HG02885 (cell line): Measurements from ENCODE around the gene RICTOR.

Source experiments
- ATAC-seq: cut with Tn5 transposase; IDR thresholded peaks from one replicate; pipeline ENCODE4 v1.9.1; 2021; ENCODE audit warnings: mild to moderate bottlenecking; ENCODE audit not compliant: unreplicated experiment, poor library complexity

RICTOR gene

GRCh38 chr5:38948501-38948900, 125.7 kb downstream of the RICTOR start:
- no peak for ATAC-seq

DNA sequence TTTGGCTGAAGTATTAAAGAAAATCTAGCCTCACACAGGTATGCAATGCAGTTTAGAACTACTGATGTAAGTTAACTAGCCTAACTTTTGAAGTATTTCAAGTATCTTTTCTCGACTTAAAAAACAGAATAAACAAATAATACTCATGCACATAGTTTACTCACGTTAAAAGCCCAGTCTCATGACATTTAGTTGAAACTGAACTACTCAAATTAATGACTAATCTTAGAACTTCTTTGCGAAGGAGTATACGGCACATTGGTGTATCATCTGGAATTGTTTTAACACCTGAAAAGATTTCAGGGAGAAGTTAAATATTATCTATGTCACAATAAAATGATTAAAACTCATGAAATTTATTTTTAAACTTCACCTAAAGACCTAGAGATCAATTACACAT, 129.9 kb downstream of the RICTOR start:
- ATAC-seq, result no peak

DNA sequence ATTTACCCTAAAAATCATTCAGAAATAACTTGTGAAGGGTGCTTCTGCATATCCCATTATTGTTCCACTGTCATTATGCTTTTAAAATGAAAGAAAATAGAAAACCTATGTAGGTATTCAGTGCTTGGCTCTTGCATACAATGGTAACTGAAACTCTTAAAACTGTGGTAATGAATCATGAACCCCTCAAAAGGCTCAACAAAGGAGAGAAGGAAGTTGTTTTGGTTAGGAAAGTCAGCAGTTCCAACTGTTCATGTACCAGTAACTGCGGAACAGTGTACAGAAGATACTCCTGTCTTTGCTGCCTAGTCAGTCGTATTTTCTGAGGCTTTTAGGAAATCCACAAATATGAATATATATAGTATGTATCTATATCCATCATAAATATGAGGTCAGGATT, 132.3 kb downstream of the RICTOR start:
- no peak for ATAC-seq

GRCh38 chr5:38940230-38940858, 133.9 kb downstream of the RICTOR start:
- ATAC-seq, result no peak

DNA sequence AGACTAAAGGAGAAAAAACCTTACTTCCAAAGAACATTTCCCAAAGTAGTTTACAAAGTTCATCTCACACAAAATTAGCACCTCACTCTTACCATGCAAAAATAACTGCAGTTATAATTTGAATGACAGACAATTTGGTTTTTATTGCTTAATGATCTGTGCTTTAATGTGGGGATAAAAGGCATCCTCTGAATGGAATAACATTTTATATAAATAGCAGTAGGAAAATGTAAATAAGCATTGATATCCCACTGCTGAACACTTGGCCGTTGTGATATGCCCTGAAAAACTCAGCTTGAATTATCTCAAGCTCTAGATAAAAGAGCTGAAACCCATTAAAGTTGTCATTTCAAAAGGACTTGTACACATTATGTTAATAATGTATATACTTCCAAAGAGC, 135.2 kb downstream of the RICTOR start:
- no peak for ATAC-seq

DNA sequence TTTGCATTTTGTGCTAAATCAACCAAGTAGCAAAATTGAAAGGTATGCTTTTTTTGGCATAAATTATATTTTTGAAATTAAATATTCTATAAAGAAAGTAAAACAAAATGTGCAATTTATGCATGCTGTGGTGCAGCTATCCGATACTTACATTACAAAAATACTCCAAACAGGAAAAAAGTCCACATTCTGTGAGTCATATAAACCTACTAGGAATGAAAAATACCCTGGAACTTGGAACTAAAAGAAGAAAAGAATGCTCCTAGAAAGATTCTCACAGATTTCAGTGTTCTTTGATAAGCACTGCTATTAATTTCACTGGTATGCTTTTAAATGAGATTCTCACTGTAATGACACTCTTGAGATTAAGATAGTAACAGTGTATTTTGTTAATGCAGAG, 135.8 kb downstream of the RICTOR start:
- ATAC-seq, result no peak

- no peak for ATAC-seq
These were observed 137.9 kb downstream of the RICTOR start for GRCh38 chr5:38936269-38936668.

DNA sequence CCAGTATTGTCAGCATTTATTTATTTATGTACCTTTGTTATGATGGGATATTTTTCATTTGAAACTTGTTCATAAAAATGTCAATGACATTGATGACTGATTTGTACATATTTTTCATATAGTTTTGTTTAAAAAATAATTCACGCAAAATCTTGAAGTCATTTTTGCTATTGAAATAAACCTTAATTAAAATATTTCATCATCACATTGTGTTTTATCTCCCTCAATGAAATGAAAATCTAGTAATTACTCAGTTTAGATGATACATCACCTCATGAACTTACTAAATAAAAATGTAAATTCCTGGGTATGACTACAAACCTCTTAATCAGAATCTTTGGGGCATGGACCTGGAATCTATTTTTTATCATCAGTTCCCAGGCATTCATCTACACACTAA, 138.8 kb downstream of the RICTOR start:
- ATAC-seq, result no peak

- ATAC-seq, result no peak
These were observed 141.3 kb downstream of the RICTOR start for GRCh38 chr5:38932854-38933408.

DNA sequence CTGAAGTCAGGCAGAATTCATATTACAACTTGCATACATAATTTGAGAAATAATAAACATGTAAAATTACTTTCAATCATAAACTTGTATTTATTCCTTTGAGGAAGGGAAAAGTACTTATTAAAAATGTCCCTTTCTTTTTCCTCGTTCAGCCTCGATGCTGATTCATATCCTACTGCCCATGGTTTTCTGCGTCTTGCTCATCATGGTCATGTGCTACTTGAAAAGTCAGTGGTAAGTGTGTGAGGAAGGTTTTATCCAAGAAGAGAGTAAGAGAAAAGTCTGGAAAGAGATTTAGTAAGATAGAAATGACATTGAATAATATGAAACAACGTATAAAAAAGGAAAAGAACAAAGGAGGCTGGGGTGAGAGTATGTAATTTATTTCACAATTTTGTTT, 142.5 kb downstream of the RICTOR start:
- no peak for ATAC-seq

GRCh38 chr5:38929838-38930237, 144.4 kb downstream of the RICTOR start:
- ATAC-seq, result no peak

- no peak for ATAC-seq
These were observed 146.7 kb downstream of the RICTOR start for GRCh38 chr5:38927470-38927869.

DNA sequence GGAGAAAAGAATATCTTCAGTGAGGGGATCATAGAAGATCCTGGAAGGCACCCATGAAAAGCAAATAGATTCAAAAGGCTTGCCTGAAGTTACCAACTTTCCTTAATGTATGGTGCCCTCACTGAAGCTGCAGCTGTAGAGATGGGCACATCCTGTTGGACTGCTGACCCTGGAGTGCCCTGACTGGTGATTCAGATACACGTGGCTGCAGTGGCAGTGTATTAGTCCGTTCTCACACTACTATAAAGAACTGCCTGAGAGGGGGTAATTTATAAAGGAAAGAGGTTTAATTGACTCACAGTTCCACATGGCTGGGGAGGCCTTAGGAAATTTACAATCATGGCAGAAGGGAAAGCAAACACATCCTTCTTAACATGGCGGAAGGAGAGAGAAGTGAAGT, 148.1 kb downstream of the RICTOR start:
- ATAC-seq, result no peak

- no peak for ATAC-seq
These were observed 148.9 kb downstream of the RICTOR start for GRCh38 chr5:38925154-38925925.

DNA sequence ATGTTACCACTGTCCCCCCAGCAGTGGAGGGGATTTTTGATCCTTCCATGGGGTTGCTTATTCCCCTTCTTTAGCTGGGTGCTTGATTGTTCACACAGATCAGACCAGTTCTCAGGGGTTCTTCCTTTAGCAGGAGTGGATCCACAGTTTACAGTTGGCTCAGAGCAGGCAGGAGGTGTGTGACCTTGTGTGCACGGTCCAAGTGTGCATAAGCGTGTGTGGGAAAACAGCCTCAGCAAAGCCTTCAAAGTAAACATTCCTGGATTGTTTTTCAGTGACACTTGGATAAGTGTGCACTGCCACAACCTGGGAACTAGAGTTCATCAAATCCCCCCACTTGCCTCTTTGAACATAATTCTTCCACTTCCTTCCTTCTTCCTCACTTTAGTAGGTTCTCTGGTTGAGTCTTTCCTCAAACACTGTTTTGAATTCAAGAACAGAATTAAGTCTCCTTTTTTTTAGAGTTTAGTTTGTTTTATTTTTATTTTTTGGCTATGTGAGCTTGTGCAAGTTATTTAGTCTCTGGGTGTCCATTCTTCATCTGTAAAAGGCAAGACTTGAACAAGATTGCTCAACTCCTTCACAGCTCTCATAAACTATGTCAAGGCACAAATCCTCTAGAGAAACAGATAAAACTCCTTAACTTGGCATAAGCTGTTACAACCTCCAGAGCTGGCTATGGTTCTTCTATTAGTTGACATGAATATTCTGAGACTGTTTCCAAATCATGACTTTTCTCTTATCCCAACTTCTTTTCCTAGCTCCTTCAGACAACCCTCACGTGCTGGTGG, 150.3 kb downstream of the RICTOR start:
- no peak for ATAC-seq

DNA sequence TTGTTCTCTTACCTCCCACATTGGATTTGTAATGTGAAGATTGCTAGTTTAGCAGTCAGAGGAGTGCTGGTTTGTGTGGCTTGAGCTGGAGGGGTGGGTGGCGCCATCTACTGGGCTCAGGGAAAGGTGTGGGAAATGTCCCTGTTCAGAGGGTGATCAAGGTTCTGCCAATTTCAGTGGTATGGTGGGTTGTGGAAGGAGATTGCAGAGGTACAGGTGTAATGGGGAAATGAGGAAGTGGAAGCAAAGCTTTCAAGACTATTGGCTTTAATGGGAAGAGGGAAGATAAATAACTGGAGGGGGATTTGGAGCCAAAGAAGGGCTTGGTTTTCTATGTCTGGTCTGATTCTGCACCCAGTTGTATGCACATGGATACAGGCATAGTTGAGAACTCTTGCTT, 152.0 kb downstream of the RICTOR start:
- ATAC-seq, result peak; percentile 89

DNA sequence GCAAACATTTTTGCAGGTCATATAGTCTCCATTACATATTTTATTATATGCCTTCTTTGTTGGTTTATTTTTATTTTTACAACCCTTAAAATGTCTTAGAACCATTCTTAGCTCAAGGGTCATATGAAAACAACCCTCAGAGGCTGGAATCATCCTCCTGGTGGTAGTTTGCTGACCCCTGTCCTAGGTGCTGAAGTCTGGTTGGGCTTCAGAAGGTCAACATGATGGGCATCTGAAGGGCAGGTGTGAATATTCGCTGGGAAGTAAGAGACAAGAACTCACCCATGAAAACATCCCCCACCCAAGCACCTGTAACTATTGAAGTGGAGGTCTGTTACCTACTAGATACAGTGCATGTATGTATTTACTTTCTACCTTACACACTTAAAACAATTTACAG, 153.0 kb downstream of the RICTOR start:
- no peak for ATAC-seq

DNA sequence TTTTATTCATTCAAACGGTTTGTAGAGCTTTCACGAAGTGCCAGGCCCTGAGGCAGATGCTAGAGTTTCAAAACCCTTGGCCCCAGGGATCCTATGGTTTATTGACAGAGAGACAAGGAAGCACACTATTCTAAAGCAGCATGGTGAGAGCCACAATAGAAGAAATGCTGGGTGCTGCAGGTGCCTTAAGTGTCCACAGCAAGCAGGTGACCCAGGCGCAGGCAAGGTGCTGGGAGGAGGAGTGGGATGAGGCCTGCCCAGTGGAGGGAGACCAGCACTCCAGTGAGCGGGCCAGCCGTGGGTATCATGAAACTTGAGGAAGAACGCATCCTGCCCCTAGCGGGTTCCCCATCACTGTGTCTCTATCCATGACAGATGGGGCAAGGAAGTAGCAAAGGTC, 157.4 kb downstream of the RICTOR start:
- ATAC-seq, result no peak

GRCh38 chr5:38913714-38914113, 160.5 kb downstream of the RICTOR start:
- no peak for ATAC-seq

GRCh38 chr5:38911933-38912332, 162.3 kb downstream of the RICTOR start:
- ATAC-seq, result no peak

DNA sequence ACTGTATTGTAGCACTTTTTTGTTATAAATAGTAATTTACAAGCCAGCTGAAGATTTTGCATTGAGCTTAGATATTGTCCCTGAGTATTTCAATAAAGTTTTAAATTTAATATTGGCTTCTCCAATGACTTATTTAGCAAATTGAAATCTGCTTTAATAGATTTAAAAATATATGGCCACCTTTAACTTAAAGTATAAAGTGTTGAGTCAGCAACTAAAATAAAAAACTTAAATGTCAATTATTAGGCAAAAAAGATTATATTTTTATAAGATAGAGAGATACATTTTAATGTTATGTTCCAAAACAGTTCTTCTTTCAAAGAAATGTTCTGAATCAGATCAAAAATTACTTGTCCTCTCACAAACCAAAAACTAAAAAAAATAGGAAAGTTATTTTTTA, 167.7 kb downstream of the RICTOR start:
- ATAC-seq, result no peak
